Kidney (tissue), 14 donors: ENCODE data around the gene TEKT1. TPM values are rescaled to one million over a fixed set of nuclear protein-coding genes. Genes with fewer than 3 reads are reported as not detected.

Source experiments
- DNase-seq, 5 donors: peaks; one replicate each; pipeline ENCODE4 v3.0.0-alpha.2; 2013 to 2020
- FAIRE-seq: peaks from 2 replicates; lab custom pipeline; 2012; peaks lifted over from hg19 to GRCh38; lab: Jason Lieb, UNC
- H3K27ac ChIP-seq, 2 donors: one replicate each; pipeline ENCODE4 v1.7.0; 2013; ENCODE audit warnings: low read depth in 2 of 2, low read length in 2 of 2, inconsistent platforms in 1 of 2
- H3K27me3 ChIP-seq: one replicate; pipeline ENCODE4 v1.7.1; 2013; ENCODE audit warnings: low read length, inconsistent platforms; ENCODE audit not compliant: control insufficient read depth, insufficient read depth
- H3K36me3 ChIP-seq, 3 donors: one replicate each; pipeline versions ENCODE4 v1.7.0 to v1.7.1; 2013; ENCODE audit warnings: low read length in 3 of 3, control low read depth in 1 of 3, inconsistent platforms in 1 of 3; ENCODE audit not compliant: insufficient read depth in 3 of 3, control insufficient read depth in 2 of 3
- H3K4me1 ChIP-seq, 3 donors: one replicate each; pipeline versions ENCODE4 v1.7.0 to v1.7.1; 2013; ENCODE audit warnings: low read length in 3 of 3, inconsistent platforms in 1 of 3, low read depth in 1 of 3; ENCODE audit not compliant: control insufficient read depth in 2 of 3, insufficient read depth in 2 of 3
- H3K4me3 ChIP-seq, 3 donors: one replicate each; pipeline versions ENCODE4 v1.7.0 to v1.8.1; 2013; ENCODE audit warnings: low read length in 3 of 3, control low read depth in 1 of 3, inconsistent platforms in 1 of 3
- H3K9ac ChIP-seq, 3 donors: one replicate each; pipeline versions ENCODE4 v1.7.0 to v1.7.1; 2013; ENCODE audit warnings: low read length in 3 of 3, control low read depth in 1 of 3, inconsistent platforms in 1 of 3
- H3K9me3 ChIP-seq, 3 donors: one replicate each; pipeline versions ENCODE4 v1.7.0 to v1.7.1; 2013; ENCODE audit warnings: low read length in 3 of 3, control low read depth in 1 of 3, inconsistent platforms in 1 of 3; ENCODE audit not compliant: control insufficient read depth in 2 of 3, insufficient read depth in 1 of 3
- intact Hi-C: fragments of 100-400 bp; cut with DNase I; formaldehyde crosslinking; loops from one replicate; pipeline ENCODE4 v1.11.1; 2022
- polyA plus RNA-seq: library from polyadenylated mRNA; stranded (reverse); fragments of 350-450 nt; fragmentation: Illumina TruSeq; extraction: RNeasy Lipid Tissue Mini Kit (QIAGEN cat#74804); gene quantifications from one replicate; pipeline ENCODE4 v1.2.3, GENCODE V29; 2014; ENCODE audit warnings: low read depth, low replicate concordance; ENCODE audit not compliant: insufficient read depth
- total RNA-seq: library from RNA; stranded (reverse); fragmentation: NEBNext Ultra II Directional; extraction: Animal tissue kit (Norgen Biotek cat#: 25700); gene quantifications from one replicate; pipeline ENCODE4 v1.2.1, GENCODE V29; 2021
- TF ChIP-seq, protein P1 (sequence below): IDR thresholded peaks from 3 replicates; pipeline ENCODE4 v1.5.1; 2012; ENCODE audit warnings: mild to moderate bottlenecking, moderate library complexity, borderline replicate concordance; ENCODE audit not compliant: insufficient read depth; ENCODE audit errors: extremely low read depth
- donor health status: control.
- donor health status: control.
- donor health status: control.
- donor health status: control.
- donor health status: control.
- donor health status: DM: yes; HTN: yes; CAD: no.
- donor health status: Normal renal cell carcinoma (clear cell type).

TEKT1 gene
- total and polyA plus RNA-seq, 2 donors from 2014 or later: 0.06 TPM; not detected in 1

DNA sequence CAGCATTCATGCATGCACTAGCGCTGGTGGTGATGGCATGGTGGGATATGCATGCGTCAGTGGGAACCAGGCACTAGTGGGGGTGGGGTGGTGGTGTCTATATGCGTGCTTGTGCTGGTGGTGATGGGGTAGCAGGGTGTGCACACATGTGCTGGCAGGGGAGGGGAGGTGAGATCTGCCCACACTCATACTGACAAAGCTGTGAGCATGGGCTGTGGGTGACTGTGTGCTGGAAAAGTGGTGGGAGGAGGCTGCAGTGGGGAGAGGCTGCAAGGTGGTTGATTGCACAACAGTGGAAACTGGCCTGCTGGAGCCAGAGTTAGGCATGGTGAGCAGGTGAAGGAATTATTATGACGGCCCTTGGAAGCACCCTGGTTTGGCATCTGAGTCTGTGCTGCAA, 31.3 kb upstream of the TEKT1 start:
- Histone ChIP-seq H3K27ac (no peak overlapping the region), H3K4me1 (no peaks in the 10 kb centered on the region), H3K27me3 (no peaks in the 10 kb centered on the region), H3K4me3 (no peak overlapping the region), H3K9ac (no peak overlapping the region), H3K9me3 (no peaks in the 10 kb centered on the region), H3K36me3 (no peaks in the 10 kb centered on the region)
- FAIRE-seq (no peak), DNase-seq (no peak)
- intact Hi-C loops: no loop called here
- TF ChIP-seq, protein P1, sequence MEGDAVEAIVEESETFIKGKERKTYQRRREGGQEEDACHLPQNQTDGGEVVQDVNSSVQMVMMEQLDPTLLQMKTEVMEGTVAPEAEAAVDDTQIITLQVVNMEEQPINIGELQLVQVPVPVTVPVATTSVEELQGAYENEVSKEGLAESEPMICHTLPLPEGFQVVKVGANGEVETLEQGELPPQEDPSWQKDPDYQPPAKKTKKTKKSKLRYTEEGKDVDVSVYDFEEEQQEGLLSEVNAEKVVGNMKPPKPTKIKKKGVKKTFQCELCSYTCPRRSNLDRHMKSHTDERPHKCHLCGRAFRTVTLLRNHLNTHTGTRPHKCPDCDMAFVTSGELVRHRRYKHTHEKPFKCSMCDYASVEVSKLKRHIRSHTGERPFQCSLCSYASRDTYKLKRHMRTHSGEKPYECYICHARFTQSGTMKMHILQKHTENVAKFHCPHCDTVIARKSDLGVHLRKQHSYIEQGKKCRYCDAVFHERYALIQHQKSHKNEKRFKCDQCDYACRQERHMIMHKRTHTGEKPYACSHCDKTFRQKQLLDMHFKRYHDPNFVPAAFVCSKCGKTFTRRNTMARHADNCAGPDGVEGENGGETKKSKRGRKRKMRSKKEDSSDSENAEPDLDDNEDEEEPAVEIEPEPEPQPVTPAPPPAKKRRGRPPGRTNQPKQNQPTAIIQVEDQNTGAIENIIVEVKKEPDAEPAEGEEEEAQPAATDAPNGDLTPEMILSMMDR: no peak

- no peak overlapping the region for H3K4me3 ChIP-seq
- DNase-seq (no peak), FAIRE-seq (no peak)
These were observed 30.6 kb upstream of the TEKT1 start for GRCh38 chr17:6862122-6862521.

DNA sequence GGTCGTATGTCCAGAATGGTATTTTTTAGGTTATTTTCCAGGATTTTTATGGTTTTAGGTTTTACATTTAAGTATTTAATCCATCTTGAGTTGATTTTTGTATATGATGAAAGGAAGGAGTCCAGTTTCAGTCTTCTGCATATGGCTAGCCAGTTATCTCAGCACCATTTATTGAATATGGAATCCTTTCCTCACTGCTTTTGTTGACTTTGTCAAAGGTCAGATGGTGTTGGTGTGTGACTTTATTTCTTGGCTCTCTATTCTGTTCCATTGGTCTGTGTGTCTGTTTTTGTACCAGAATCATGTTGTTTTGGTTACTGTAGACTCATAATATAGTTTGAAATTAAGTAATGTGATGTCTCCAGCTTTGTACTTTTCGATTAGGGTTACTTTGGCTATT, 26.4 kb upstream of the TEKT1 start:
- TF ChIP-seq, protein P1: no peak
- FAIRE-seq (no peak), DNase-seq (no peak)
- no peaks in the 10 kb centered on the region for H3K9me3 ChIP-seq
- no peak overlapping the region for H3K4me3 ChIP-seq
- H3K36me3 ChIP-seq: no peaks in the 10 kb centered on the region
- H3K9ac ChIP-seq: no peak overlapping the region
- H3K27ac ChIP-seq: no peak overlapping the region
- no peaks in the 10 kb centered on the region for H3K4me1 ChIP-seq
- no peaks in the 10 kb centered on the region for H3K27me3 ChIP-seq
- intact Hi-C loops: no loop called here

More at GRCh38 chr17:6862122-6862521, 30.6 kb upstream of the TEKT1 start:
- no peaks in the 10 kb centered on the region for H3K4me1 ChIP-seq
- H3K27ac ChIP-seq: no peak overlapping the region
- H3K9me3 ChIP-seq: no peaks in the 10 kb centered on the region
- TF ChIP-seq, protein P1: no peak
- H3K36me3 ChIP-seq: no peaks in the 10 kb centered on the region
- no peak overlapping the region for H3K9ac ChIP-seq
- no peaks in the 10 kb centered on the region for H3K27me3 ChIP-seq
- intact Hi-C loops: no loop called here

DNA sequence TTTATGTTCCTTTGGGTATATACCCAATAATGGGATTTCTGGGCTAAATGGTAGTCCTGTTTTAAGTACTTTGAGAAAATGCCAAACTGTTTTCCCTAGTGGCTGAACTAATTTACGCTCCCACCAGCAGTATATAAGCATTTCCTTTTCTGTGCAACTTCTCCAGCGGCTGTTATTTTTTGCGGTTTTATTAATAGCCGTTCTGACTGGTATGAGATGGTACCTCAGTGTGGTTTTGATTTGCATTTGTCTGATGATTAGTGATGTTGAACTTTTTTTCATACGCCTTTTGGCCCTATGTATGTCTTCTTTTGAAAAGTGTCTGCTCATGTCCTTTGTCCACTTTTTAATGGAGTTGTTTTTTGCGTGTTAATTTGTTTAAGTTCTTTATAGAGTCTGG, 25.8 kb upstream of the TEKT1 start:
- H3K9ac ChIP-seq: no peak overlapping the region
- H3K4me3 ChIP-seq: no peak overlapping the region
- TF ChIP-seq, protein P1: no peak
- no peak for FAIRE-seq
- intact Hi-C loops: no loop called here
- no peak overlapping the region for H3K27ac ChIP-seq
- H3K36me3 ChIP-seq: no peaks in the 10 kb centered on the region
- no peaks in the 10 kb centered on the region for H3K4me1 ChIP-seq
- no peak for DNase-seq
- H3K9me3 ChIP-seq: no peaks in the 10 kb centered on the region
- no peaks in the 10 kb centered on the region for H3K27me3 ChIP-seq
